K562 (cell line): Measurements from ENCODE around the gene MAN2B1. TPM values are rescaled to one million over a fixed set of nuclear protein-coding genes. Genes with fewer than 3 reads are reported as not detected.
"Not testable (repeated sequence)": the region's sequence is repeated elsewhere in the genome, so short reads cannot be mapped to it uniquely, and the experiment has no call there.

Experiments
- ATAC-seq: fragments of 200-7000 bp; cut with Tn5 transposase; 3 replicates; pipeline ENCODE4 v1.9.1; 2020; ENCODE audit warnings: moderate library complexity
- BruUV-seq: library from RNA; stranded (reverse); fragments of 400-500 nt; replicated peaks from 2 replicates; lab custom pipeline; 2021; lab: Mats Ljungman, UMichigan
- CTCF ChIA-PET: fragments of 300-600 bp; formaldehyde crosslinking; extraction: SDS; loops from one replicate; lab custom pipeline; 2021; ENCODE audit warnings: low intra/inter-chr PET ratio; lab: Yijun Ruan, JAX
- POLR2A ChIA-PET: fragments of 300-600, 350-650 bp; sonication (Branson Sonifier 250); formaldehyde crosslinking; extraction: SDS; loops from one replicate; lab custom pipeline; 2021; ENCODE audit warnings: antibody characterized with exemption, inconsistent platforms; lab: Yijun Ruan, JAX
- DNase-seq, 4 experiments: peaks; one replicate each; pipeline versions ENCODE4 v3.0.0 to v3.0.0-alpha.2; 2011 to 2018; ENCODE audit warnings: low spot score in 3 of 4, mixed read lengths in 3 of 4; ENCODE audit errors: extremely low read depth in 1 of 4
- FAIRE-seq: peaks from 2 replicates; lab custom pipeline; 2011; peaks lifted over from hg19 to GRCh38; lab: Jason Lieb, UNC
- H2AFZ ChIP-seq: 2 replicates; pipeline ENCODE4 v1.6.0; 2011; ENCODE audit warnings: low read depth, low read length, control low read depth, inconsistent platforms
- H3K27ac ChIP-seq: fragments of 200-600 bp; 3 replicates; pipeline ENCODE4 v1.8.0; 2011; ENCODE audit warnings: low read depth, mild to moderate bottlenecking, control low read depth, inconsistent platforms, low read length, moderate library complexity, mixed read lengths; ENCODE audit errors: extremely low read depth
- H3K27me3 ChIP-seq, 2 experiments: fragments of 300-600 bp in 1 of 2; 2 replicates in 1 of 2; 3 replicates in 1 of 2; pipeline versions ENCODE4 v1.6.0 to v1.8.0; 2011; ENCODE audit warnings: inconsistent platforms in 2 of 2, low read length in 2 of 2, mild to moderate bottlenecking in 1 of 2, mixed read lengths in 1 of 2, moderate library complexity in 1 of 2; ENCODE audit not compliant: control insufficient read depth in 2 of 2, insufficient read depth in 2 of 2
- H3K36me3 ChIP-seq: fragments of 300-600 bp; 3 replicates; pipeline ENCODE4 v1.8.0; 2011; ENCODE audit warnings: mild to moderate bottlenecking, low read length, inconsistent platforms; ENCODE audit not compliant: control insufficient read depth, insufficient read depth
- H3K4me1 ChIP-seq, 2 experiments: fragments of 200-600 bp in 1 of 2; replicated peaks in 1 of 2; 2 replicates in 1 of 2; 3 replicates in 1 of 2; pipeline versions ENCODE4 v1.5.1 to v1.8.0; 2011; ENCODE audit warnings: inconsistent platforms in 2 of 2, low read length in 2 of 2, mild to moderate bottlenecking in 1 of 2, mixed read lengths in 1 of 2, moderate library complexity in 1 of 2; ENCODE audit not compliant: control insufficient read depth in 2 of 2, insufficient read depth in 2 of 2
- H3K4me2 ChIP-seq: 2 replicates; pipeline ENCODE4 v1.6.1; 2011; ENCODE audit warnings: low read length, control low read depth, inconsistent platforms, mixed read lengths; ENCODE audit not compliant: insufficient read depth
- H3K4me3 ChIP-seq: fragments of 200-600 bp; sonication (generic), shearing (Covaris generic); 2 replicates; pipeline ENCODE4 v1.5.1; 2016; ENCODE audit warnings: control low read depth, inconsistent platforms
- H3K79me2 ChIP-seq: fragments of 200-600 bp; 3 replicates; pipeline ENCODE4 v1.8.0; 2011; ENCODE audit warnings: low read length, inconsistent platforms; ENCODE audit not compliant: control insufficient read depth, insufficient read depth
- H3K9ac ChIP-seq, 2 experiments: 2 replicates each; pipeline versions ENCODE4 v1.6.0 to v1.6.1; 2011; ENCODE audit warnings: low read depth in 2 of 2, low read length in 2 of 2, control low read depth in 1 of 2, inconsistent platforms in 1 of 2, mild to moderate bottlenecking in 1 of 2, mixed read lengths in 1 of 2; ENCODE audit not compliant: insufficient read depth in 1 of 2
- H3K9me1 ChIP-seq: one replicate; pipeline ENCODE4 v1.6.0; 2011; ENCODE audit warnings: inconsistent platforms, mild to moderate bottlenecking, low read length, moderate library complexity; ENCODE audit not compliant: control insufficient read depth, insufficient read depth
- H3K9me3 ChIP-seq: replicated peaks from 2 replicates; pipeline ENCODE4 v1.5.1; 2011; ENCODE audit warnings: low read depth, low read length, inconsistent platforms; ENCODE audit not compliant: control insufficient read depth, insufficient read depth
- H4K20me1 ChIP-seq: replicated peaks from 2 replicates; pipeline ENCODE4 v1.6.1; 2011; ENCODE audit warnings: low read length, inconsistent platforms, mixed read lengths; ENCODE audit not compliant: control insufficient read depth, insufficient read depth
- CHCHD3 ChIP-seq: fragments of 250-450 bp; sonication (Bioruptor Pico); IDR thresholded peaks from 2 replicates; pipeline ENCODE4 v2.1.2; 2022; ENCODE audit warnings: mild to moderate bottlenecking
- MECOM ChIP-seq: fragments of 250-450 bp; sonication (Bioruptor Pico); IDR thresholded peaks from 2 replicates; pipeline ENCODE4 v1.8.0; 2022; ENCODE audit warnings: inconsistent platforms
- PBX2 ChIP-seq, 2 experiments: IDR thresholded peaks in 1 of 2; conservative IDR thresholded peaks in 1 of 2; 2 replicates each; pipeline ENCODE4 v1.6.1; 2016; ENCODE audit warnings: low read depth in 2 of 2, mild to moderate bottlenecking in 1 of 2, missing compliant biosample characterization in 1 of 2, missing genetic modification characterization in 1 of 2, moderate library complexity in 1 of 2
- RBFOX2 ChIP-seq: fragments of 200-400 bp; formaldehyde crosslinking; IDR thresholded peaks from 2 replicates; pipeline ENCODE4 v1.6.1; 2017; ENCODE audit warnings: low read depth, mild to moderate bottlenecking, low read length, moderate library complexity
- ZFPM2 ChIP-seq: fragments of 250-450 bp; sonication (Bioruptor Pico); IDR thresholded peaks from 2 replicates; pipeline ENCODE4 v1.5.1; 2022; ENCODE audit warnings: mild to moderate bottlenecking
- WGBS: fragments of 100-300 bp; shearing (Covaris generic); methylation state at CpG from one replicate; pipeline ENCODE4 v1.1.6; 2016; ENCODE audit warnings: low coverage, mixed read lengths; ENCODE audit not compliant: insufficient coverage; ENCODE audit errors: missing lambda C conversion rate; 5-methylcytosine and 5-hydroxymethylcytosine counted together
- in situ Hi-C: fragments of 300-500 bp; cut with MboI; formaldehyde crosslinking; loops from 4 replicates; pipeline ENCODE4 v1.15.0; 2018; ENCODE audit warnings: inconsistent platforms, mixed read lengths
- intact Hi-C: fragments of 100-400 bp; cut with micrococcal nuclease; formaldehyde crosslinking; loops from 2 replicates; pipeline ENCODE4 v1.14.2; 2022
- polyA plus RNA-seq, 8 experiments: library from polyadenylated mRNA; depleted of rRNA in 4 of 8; stranded (reverse) in 5 of 8; unstranded in 3 of 8; fragments of >200 nt; fragmentation: Nextera tagmentation in 2 of 8; fragmentation: Illumina TruSeq in 1 of 8; extraction: Ambion mirVana in 2 of 8; extraction: Trizol in 1 of 8; gene quantifications; 2 replicates each; pipeline versions ENCODE4 v1.2.1 to v1.2.3, GENCODE V29; 2011 to 2014; ENCODE audit warnings: inconsistent platforms in 1 of 8, missing spikeins in 1 of 8
- total RNA-seq, 7 experiments: library from RNA; depleted of rRNA in 6 of 7; stranded (reverse); fragments of >200 nt in 6 of 7; fragmentation: Illumina TruSeq in 2 of 7; extraction: Trizol in 2 of 7; gene quantifications; 2 replicates each; pipeline versions ENCODE4 v1.2.1 to v1.2.3, GENCODE V29; 2011 to 2021; ENCODE audit warnings: low replicate concordance in 1 of 7

MAN2B1 gene
- total and polyA plus RNA-seq, 9 of the 15 experiments (the other 6 are each of a cell fraction or from before 2014, with no cell fraction given) = 0.59 to 33.8 (median 11.4) TPM

DNA sequence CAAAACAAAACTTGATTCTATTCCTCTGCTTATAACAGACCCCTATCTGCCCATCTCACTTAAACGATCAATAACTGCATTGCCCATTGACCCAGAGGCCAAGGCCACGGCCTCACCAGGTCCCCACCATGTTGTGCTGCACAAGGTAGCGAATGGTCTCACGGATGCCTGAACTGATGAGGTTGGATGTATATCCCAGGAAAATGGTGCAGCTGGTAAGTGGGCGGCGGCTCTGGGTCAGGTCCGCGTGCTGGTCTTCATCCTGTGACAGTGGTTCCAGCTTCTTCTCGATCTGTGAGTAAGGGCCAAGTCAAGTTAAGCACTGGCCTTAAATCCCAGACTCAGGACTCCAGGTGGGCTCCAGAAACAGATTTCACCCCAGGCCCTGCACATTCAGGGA is 13.5 kb upstream of the MAN2B1 start:
- Histone ChIP-seq H3K9me3 (no peaks in the 10 kb centered on the region), H3K27ac (no peak overlapping the region), H3K4me2 (no peak overlapping the region), H3K79me2 (peaks cover 13% of the 10 kb centered on the region), H3K9ac (no peak overlapping the region), H4K20me1 (no peaks in the 10 kb centered on the region; the same call in 1 of the 2 replicates), H3K27me3 (no peaks in the 10 kb centered on the region), H3K9me1 (no peaks in the 10 kb centered on the region), H3K4me3 (no peak overlapping the region), H3K36me3 (peaks cover 51% of the 10 kb centered on the region), H3K4me1 (peaks cover 0 to 30% of the 10 kb centered on the region in 2 experiments; a peak in 3 of 5 replicates), H2AFZ (no peak overlapping the region)
- ChIA-PET POLR2A (interaction anchor here (1.0 to 4.7 kb wide), 3 partner anchors 10 to 112 kb away, joined by 4 to 39 read pairs (median 15); partner anchors contain the start of genes JUNB, ZNF490 and ZNF791), CTCF (no interaction called here)
- 95% methylated on average over 8 of the region's 9 CpGs for WGBS
- no peak for DNase-seq
- TF ChIP-seq CHCHD3 (no peak), MECOM (CRISPR knock-in tag) (no peak), RBFOX2 (0 out of 2 replicates have a peak, but pooled peaks have one; percentile 19), PBX2 (CRISPR knock-in tag; IDR thresholded peaks at IDR 0.05; ENCODE audit: low read depth) (no peak), PBX2 (tag; conservative IDR thresholded peaks at IDR 0.05; ENCODE audit: low read depth) (no peak), ZFPM2 (CRISPR knock-in tag) (no peak)
- FAIRE-seq = no peak
- intact Hi-C loops (no loop called here), in situ Hi-C loops (no loop called here)
- no TSS peak for BruUV-seq
- ATAC-seq = no peak

- in situ Hi-C loops = loop anchor here (10.0 kb wide), 1 partner anchor 473 kb away; no protein-coding TSS in a partner anchor
- FAIRE-seq, BruUV-seq, H4K20me1 ChIP-seq, H3K9ac ChIP-seq, CTCF ChIA-PET, intact Hi-C loops, H3K27me3 ChIP-seq, H3K9me1 ChIP-seq, H3K9me3 ChIP-seq, H2AFZ ChIP-seq, ATAC-seq, H3K27ac ChIP-seq, H3K4me2 ChIP-seq, DNase-seq, H3K4me3 ChIP-seq: not testable (repeated sequence)
- Histone ChIP-seq H3K79me2 (peaks cover 13% of the 10 kb centered on the region), H3K4me1 (peaks cover 0 to 30% of the 10 kb centered on the region in 2 experiments; a peak in 3 of 5 replicates), H3K36me3 (peaks cover 67% of the 10 kb centered on the region)
- POLR2A ChIA-PET = interaction anchor here (0.6 to 4.7 kb wide), 4 partner anchors 8 to 192 kb away, joined by 3 to 39 read pairs (median 4); a partner anchor contains a TSS
- 96% methylated on average over 4 of the region's 5 CpGs for WGBS
Observed at GRCh38 chr19:12678039-12678438, 11.5 kb upstream of the MAN2B1 start.
